Mammary epithelial cell (primary cell): ENCODE measurements around the gene CCDC66.

Experiments
- EZH2 ChIP-seq: IDR thresholded peaks from 2 replicates; pipeline ENCODE4 v1.6.1; 2012; ENCODE audit warnings: low read length, inconsistent platforms, borderline replicate concordance
- TF ChIP-seq, protein P1 (sequence below), 2 donors: IDR thresholded peaks in 1 of 2; conservative IDR thresholded peaks in 1 of 2; 2 replicates each; pipeline ENCODE4 v1.5.1; 2011 to 2012; ENCODE audit warnings: inconsistent platforms in 2 of 2, low read length in 2 of 2, mild to moderate bottlenecking in 2 of 2, control low read depth in 1 of 2, low read depth in 1 of 2; ENCODE audit not compliant: insufficient read depth in 1 of 2; ENCODE audit errors: extremely low read depth in 1 of 2

DNA sequence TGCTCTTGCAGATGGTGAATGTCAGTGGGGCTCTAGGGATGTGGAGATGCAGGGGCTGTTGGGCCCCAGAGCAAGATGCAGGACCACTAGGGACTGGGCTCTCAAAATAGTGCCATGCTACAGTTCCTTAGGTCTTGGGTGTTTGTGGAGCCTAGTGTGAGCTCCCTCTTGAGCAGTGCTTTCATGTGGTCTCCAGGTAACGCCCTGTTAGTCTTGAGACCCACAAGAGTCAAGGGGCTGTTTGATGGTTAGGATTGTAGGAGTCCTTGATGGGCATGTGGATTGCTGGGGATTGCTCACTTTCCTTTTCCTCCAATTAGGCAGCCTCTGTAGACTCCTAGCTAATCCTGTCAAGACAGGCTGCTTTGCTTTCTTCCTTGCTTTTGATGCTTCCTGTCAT lies 56.0 kb downstream of the CCDC66 start:
- TF ChIP-seq, protein P1, sequence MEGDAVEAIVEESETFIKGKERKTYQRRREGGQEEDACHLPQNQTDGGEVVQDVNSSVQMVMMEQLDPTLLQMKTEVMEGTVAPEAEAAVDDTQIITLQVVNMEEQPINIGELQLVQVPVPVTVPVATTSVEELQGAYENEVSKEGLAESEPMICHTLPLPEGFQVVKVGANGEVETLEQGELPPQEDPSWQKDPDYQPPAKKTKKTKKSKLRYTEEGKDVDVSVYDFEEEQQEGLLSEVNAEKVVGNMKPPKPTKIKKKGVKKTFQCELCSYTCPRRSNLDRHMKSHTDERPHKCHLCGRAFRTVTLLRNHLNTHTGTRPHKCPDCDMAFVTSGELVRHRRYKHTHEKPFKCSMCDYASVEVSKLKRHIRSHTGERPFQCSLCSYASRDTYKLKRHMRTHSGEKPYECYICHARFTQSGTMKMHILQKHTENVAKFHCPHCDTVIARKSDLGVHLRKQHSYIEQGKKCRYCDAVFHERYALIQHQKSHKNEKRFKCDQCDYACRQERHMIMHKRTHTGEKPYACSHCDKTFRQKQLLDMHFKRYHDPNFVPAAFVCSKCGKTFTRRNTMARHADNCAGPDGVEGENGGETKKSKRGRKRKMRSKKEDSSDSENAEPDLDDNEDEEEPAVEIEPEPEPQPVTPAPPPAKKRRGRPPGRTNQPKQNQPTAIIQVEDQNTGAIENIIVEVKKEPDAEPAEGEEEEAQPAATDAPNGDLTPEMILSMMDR (conservative IDR thresholded peaks at IDR 0.05 in 1 of 2, IDR thresholded peaks at IDR 0.05 in 1 of 2; ENCODE audit: extremely low read depth in 1 of 2, insufficient read depth in 1 of 2, low read depth in 1 of 2, low read length in 2 of 2): no peak
- TF ChIP-seq EZH2: no peak
